ENCODE measurements around the gene ATAT1. TPM values are rescaled to one million over a fixed set of nuclear protein-coding genes. Genes with fewer than 3 reads are reported as not detected.

Gene ATAT1
- total and polyA plus RNA-seq, 2 of the 13 experiments (the other 11 are each of a cell fraction or from before 2014, with no cell fraction given), result 9.2 to 23.6 TPM

- POLR2A ChIA-PET, result interaction anchor here (1.5 to 4.8 kb wide), 7 partner anchors 8 to 43 kb away, joined by 4 to 36 read pairs (median 9); partner anchors contain the start of genes C6orf136, DHX16, MRPS18B and NRM
- peaks cover 53% of the 10 kb centered on the region for H3K4me1 ChIP-seq (ENCODE audit: insufficient read depth, low read length)
- H3K4me2 ChIP-seq (ENCODE audit: low read depth, low read length), result no peak overlapping the region
- no peaks in the 10 kb centered on the region for H3K9me3 ChIP-seq (ENCODE audit: low read length)
- peak overlapping the region; percentile 80 for H3K27ac ChIP-seq (ENCODE audit: extremely low read length, insufficient read depth, low read length)
- in situ Hi-C loops (cut with HindIII; ENCODE audit: extremely low pct_ligation_motif_present, low pct_unique_long_range_greater_than_20kb), result no loop called here
- no peak overlapping the region for H2AFZ ChIP-seq (ENCODE audit: low read length)
- peaks cover 32 to 72% of the 10 kb centered on the region in 2 experiments for H3K36me3 ChIP-seq (replicated peaks in 1 of 2; ENCODE audit: control insufficient read depth in 1 of 2, insufficient read depth in 2 of 2, low read length in 2 of 2)
- CTCF ChIA-PET (ENCODE audit: low intra/inter-chr PET ratio, low total read pairs), result no interaction called here
- ATAC-seq, result no peak
- no peaks in the 10 kb centered on the region for H3K79me2 ChIP-seq (ENCODE audit: insufficient read depth, low read length)
- FAIRE-seq, result no peak
- intact Hi-C loops (cut with micrococcal nuclease; ENCODE audit: unreplicated experiment), result loop anchor here (5.0 kb wide), 1 partner anchor 39 kb away; the partner anchor contains the start of genes MRPS18B and PPP1R10
- H3K27me3 ChIP-seq (ENCODE audit: control insufficient read depth in 1 of 2, insufficient read depth in 2 of 2, low read length in 2 of 2), result no peaks in the 10 kb centered on the region
- no peak overlapping the region for H3K4me3 ChIP-seq (replicated peaks in 1 of 3; ENCODE audit: insufficient read depth in 1 of 3, low read depth in 2 of 3, low read length in 3 of 3)
- no peak for DNase-seq (ENCODE audit: low spot score)
- no peak overlapping the region for H3K9ac ChIP-seq (ENCODE audit: insufficient read depth, low read depth, low read length)
- 90% methylated on average over 7 of the region's 7 CpGs for WGBS (ENCODE audit: low lambda C conversion rate)
- BruUV-seq (replicated peaks), result no TSS peak
- H4K20me1 ChIP-seq (ENCODE audit: insufficient read depth, low read length), result no peaks in the 10 kb centered on the region
- TF ChIP-seq, protein P1, sequence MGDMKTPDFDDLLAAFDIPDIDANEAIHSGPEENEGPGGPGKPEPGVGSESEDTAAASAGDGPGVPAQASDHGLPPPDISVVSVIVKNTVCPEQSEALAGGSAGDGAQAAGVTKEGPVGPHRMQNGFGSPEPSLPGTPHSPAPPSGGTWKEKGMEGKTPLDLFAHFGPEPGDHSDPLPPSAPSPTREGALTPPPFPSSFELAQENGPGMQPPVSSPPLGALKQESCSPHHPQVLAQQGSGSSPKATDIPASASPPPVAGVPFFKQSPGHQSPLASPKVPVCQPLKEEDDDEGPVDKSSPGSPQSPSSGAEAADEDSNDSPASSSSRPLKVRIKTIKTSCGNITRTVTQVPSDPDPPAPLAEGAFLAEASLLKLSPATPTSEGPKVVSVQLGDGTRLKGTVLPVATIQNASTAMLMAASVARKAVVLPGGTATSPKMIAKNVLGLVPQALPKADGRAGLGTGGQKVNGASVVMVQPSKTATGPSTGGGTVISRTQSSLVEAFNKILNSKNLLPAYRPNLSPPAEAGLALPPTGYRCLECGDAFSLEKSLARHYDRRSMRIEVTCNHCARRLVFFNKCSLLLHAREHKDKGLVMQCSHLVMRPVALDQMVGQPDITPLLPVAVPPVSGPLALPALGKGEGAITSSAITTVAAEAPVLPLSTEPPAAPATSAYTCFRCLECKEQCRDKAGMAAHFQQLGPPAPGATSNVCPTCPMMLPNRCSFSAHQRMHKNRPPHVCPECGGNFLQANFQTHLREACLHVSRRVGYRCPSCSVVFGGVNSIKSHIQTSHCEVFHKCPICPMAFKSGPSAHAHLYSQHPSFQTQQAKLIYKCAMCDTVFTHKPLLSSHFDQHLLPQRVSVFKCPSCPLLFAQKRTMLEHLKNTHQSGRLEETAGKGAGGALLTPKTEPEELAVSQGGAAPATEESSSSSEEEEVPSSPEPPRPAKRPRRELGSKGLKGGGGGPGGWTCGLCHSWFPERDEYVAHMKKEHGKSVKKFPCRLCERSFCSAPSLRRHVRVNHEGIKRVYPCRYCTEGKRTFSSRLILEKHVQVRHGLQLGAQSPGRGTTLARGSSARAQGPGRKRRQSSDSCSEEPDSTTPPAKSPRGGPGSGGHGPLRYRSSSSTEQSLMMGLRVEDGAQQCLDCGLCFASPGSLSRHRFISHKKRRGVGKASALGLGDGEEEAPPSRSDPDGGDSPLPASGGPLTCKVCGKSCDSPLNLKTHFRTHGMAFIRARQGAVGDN (CRISPR knock-in tag; IDR thresholded peaks at IDR 0.05), result peak; percentile 50
- TF ChIP-seq SNAI1 (CRISPR knock-in tag; IDR thresholded peaks at IDR 0.05; ENCODE audit: borderline replicate concordance) (no peak), HOXA9 (CRISPR knock-in tag; IDR thresholded peaks at IDR 0.05; ENCODE audit: borderline replicate concordance) (no peak), ZNF772 (CRISPR knock-in tag; IDR thresholded peaks at IDR 0.05) (no peak), GABPA (IDR thresholded peaks at IDR 0.05; ENCODE audit: low read depth, low read length) (no peak), GABPA (CRISPR knock-in tag; IDR thresholded peaks at IDR 0.05; ENCODE audit: low read depth) (no peak), DNMT1 (CRISPR knock-in tag; IDR thresholded peaks at IDR 0.05) (no peak), SP4 (CRISPR knock-in tag; IDR thresholded peaks at IDR 0.05) (no peak), ZNF788 (CRISPR knock-in tag; IDR thresholded peaks at IDR 0.05; ENCODE audit: borderline replicate concordance) (0 out of 2 replicates have a peak, but pooled peaks have one; percentile 48), GZF1 (CRISPR knock-in tag; IDR thresholded peaks at IDR 0.05) (no peak), ELF4 (CRISPR knock-in tag; IDR thresholded peaks at IDR 0.05; ENCODE audit: borderline replicate concordance) (no peak)
- TF ChIP-seq, protein P2, sequence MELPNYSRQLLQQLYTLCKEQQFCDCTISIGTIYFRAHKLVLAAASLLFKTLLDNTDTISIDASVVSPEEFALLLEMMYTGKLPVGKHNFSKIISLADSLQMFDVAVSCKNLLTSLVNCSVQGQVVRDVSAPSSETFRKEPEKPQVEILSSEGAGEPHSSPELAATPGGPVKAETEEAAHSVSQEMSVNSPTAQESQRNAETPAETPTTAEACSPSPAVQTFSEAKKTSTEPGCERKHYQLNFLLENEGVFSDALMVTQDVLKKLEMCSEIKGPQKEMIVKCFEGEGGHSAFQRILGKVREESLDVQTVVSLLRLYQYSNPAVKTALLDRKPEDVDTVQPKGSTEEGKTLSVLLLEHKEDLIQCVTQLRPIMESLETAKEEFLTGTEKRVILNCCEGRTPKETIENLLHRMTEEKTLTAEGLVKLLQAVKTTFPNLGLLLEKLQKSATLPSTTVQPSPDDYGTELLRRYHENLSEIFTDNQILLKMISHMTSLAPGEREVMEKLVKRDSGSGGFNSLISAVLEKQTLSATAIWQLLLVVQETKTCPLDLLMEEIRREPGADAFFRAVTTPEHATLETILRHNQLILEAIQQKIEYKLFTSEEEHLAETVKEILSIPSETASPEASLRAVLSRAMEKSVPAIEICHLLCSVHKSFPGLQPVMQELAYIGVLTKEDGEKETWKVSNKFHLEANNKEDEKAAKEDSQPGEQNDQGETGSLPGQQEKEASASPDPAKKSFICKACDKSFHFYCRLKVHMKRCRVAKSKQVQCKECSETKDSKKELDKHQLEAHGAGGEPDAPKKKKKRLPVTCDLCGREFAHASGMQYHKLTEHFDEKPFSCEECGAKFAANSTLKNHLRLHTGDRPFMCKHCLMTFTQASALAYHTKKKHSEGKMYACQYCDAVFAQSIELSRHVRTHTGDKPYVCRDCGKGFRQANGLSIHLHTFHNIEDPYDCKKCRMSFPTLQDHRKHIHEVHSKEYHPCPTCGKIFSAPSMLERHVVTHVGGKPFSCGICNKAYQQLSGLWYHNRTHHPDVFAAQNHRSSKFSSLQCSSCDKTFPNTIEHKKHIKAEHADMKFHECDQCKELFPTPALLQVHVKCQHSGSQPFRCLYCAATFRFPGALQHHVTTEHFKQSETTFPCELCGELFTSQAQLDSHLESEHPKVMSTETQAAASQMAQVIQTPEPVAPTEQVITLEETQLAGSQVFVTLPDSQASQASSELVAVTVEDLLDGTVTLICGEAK (IDR thresholded peaks at IDR 0.05), result no peak
- TF ChIP-seq, protein P2 (CRISPR knock-in tag; IDR thresholded peaks at IDR 0.05), result 0 out of 2 replicates have a peak, but pooled peaks have one; percentile 23
Observed at GRCh38 chr6:30656513-30656912, 29.8 kb downstream of the ATAT1 start.
